Activated CD8-positive, alpha-beta T cell treated with anti-CD3 and anti-CD28 coated beads, Interleukin-2, amount 10 ng/mL, durations not matched to agents 7 days and 5 days (primary cell): ENCODE results near the gene STK32A. TPM values are rescaled to one million over a fixed set of nuclear protein-coding genes. Genes with fewer than 3 reads are reported as not detected.

Experiments
- ATAC-seq: fragments of 150-1000 bp; cut with Tn5 transposase; one replicate; pipeline ENCODE4 v1.10.0; 2021; ENCODE audit warnings: moderate library complexity
- CTCF ChIA-PET: fragments of 350-600 bp; sonication (Branson Sonifier 250); formaldehyde crosslinking; loops from one replicate; lab custom pipeline; 2021; ENCODE audit warnings: antibody characterized with exemption; lab: Charles Lee
- POLR2A ChIA-PET: fragments of 350-600 bp; sonication (Branson Sonifier 250); formaldehyde crosslinking; loops from one replicate; lab custom pipeline; 2021; ENCODE audit warnings: antibody characterized with exemption; lab: Charles Lee
- DNase-seq: peaks from one replicate; pipeline ENCODE4 v3.0.0-alpha.2; 2020
- H3K27ac Mint-ChIP-seq: one replicate; pipeline ENCODE4 v1.8.0; 2021; ENCODE audit warnings: mild to moderate bottlenecking, mixed read lengths
- H3K27me3 Mint-ChIP-seq: one replicate; pipeline ENCODE4 v1.8.0; 2021; ENCODE audit warnings: low read depth, mixed read lengths
- H3K36me3 Mint-ChIP-seq: one replicate; pipeline ENCODE4 v1.8.0; 2021; ENCODE audit warnings: low read depth, mixed read lengths
- H3K4me1 Mint-ChIP-seq: one replicate; pipeline ENCODE4 v1.8.0; 2021; ENCODE audit warnings: low read depth, mixed read lengths
- H3K4me3 Mint-ChIP-seq: one replicate; pipeline ENCODE4 v1.8.0; 2021; ENCODE audit warnings: mild to moderate bottlenecking, mixed read lengths
- H3K9me3 Mint-ChIP-seq: one replicate; pipeline ENCODE4 v1.8.0; 2022; ENCODE audit warnings: mixed read lengths; ENCODE audit not compliant: insufficient read depth
- total RNA-seq, 2 experiments: library from RNA; stranded (reverse); gene quantifications; one replicate each; pipeline ENCODE4 v1.2.3, GENCODE V29; 2021

Gene STK32A
- total RNA-seq, 2 experiments from 2014 or later, result not detected

GRCh38 chr5:147382776-147383175 lies 147.9 kb downstream of the STK32A start:
- CTCF ChIA-PET, result no interaction called here
- Mint-ChIP-seq H3K9me3 (no peaks in the 10 kb centered on the region), H3K36me3 (no peaks in the 10 kb centered on the region), H3K27ac (no peak overlapping the region), H3K4me3 (no peak overlapping the region), H3K27me3 (no peaks in the 10 kb centered on the region), H3K4me1 (no peaks in the 10 kb centered on the region)
- POLR2A ChIA-PET, result no interaction called here
- no peak for DNase-seq
- no peak for ATAC-seq

GRCh38 chr5:147384346-147385193 lies 149.7 kb downstream of the STK32A start:
- no peak for DNase-seq
- H3K27ac Mint-ChIP-seq, result no peak overlapping the region
- no peaks in the 10 kb centered on the region for H3K9me3 Mint-ChIP-seq
- no peaks in the 10 kb centered on the region for H3K36me3 Mint-ChIP-seq
- H3K27me3 Mint-ChIP-seq, result no peaks in the 10 kb centered on the region
- CTCF ChIA-PET, result no interaction called here
- no peaks in the 10 kb centered on the region for H3K4me1 Mint-ChIP-seq
- POLR2A ChIA-PET, result no interaction called here
- no peak overlapping the region for H3K4me3 Mint-ChIP-seq
- ATAC-seq, result no peak

GRCh38 chr5:147387109-147387508 lies 152.3 kb downstream of the STK32A start:
- Mint-ChIP-seq H3K36me3 (no peaks in the 10 kb centered on the region), H3K4me1 (no peaks in the 10 kb centered on the region), H3K4me3 (no peak overlapping the region), H3K9me3 (no peaks in the 10 kb centered on the region), H3K27ac (no peak overlapping the region), H3K27me3 (no peaks in the 10 kb centered on the region)
- ChIA-PET CTCF (no interaction called here), POLR2A (no interaction called here)
- ATAC-seq, result no peak
- no peak for DNase-seq

GRCh38 chr5:147388184-147389108 lies 153.6 kb downstream of the STK32A start:
- POLR2A ChIA-PET, result no interaction called here
- Mint-ChIP-seq H3K4me1 (no peaks in the 10 kb centered on the region), H3K36me3 (no peaks in the 10 kb centered on the region), H3K27me3 (no peaks in the 10 kb centered on the region), H3K27ac (no peak overlapping the region), H3K9me3 (no peaks in the 10 kb centered on the region), H3K4me3 (no peak overlapping the region)
- ATAC-seq, result no peak
- DNase-seq, result no peak
- CTCF ChIA-PET, result no interaction called here

- POLR2A ChIA-PET, result no interaction called here
- ATAC-seq (no peak), DNase-seq (no peak)
- no peaks in the 10 kb centered on the region for H3K4me1 Mint-ChIP-seq
- H3K27me3 Mint-ChIP-seq, result no peaks in the 10 kb centered on the region
- no peak overlapping the region for H3K4me3 Mint-ChIP-seq
- H3K27ac Mint-ChIP-seq, result no peak overlapping the region
- CTCF ChIA-PET, result no interaction called here
- no peaks in the 10 kb centered on the region for H3K9me3 Mint-ChIP-seq
- no peaks in the 10 kb centered on the region for H3K36me3 Mint-ChIP-seq
Measured at GRCh38 chr5:147390654-147391225, 155.9 kb downstream of the STK32A start.

- CTCF ChIA-PET, result no interaction called here
- no peak overlapping the region for H3K4me3 Mint-ChIP-seq
- no peaks in the 10 kb centered on the region for H3K27me3 Mint-ChIP-seq
Measured at GRCh38 chr5:147391781-147392180, 157.0 kb downstream of the STK32A start.

GRCh38 chr5:147393874-147394672 lies 159.2 kb downstream of the STK32A start:
- Mint-ChIP-seq H3K27me3 (no peaks in the 10 kb centered on the region), H3K27ac (no peak overlapping the region), H3K4me1 (no peaks in the 10 kb centered on the region), H3K9me3 (no peaks in the 10 kb centered on the region), H3K4me3 (no peak overlapping the region), H3K36me3 (no peaks in the 10 kb centered on the region)
- ATAC-seq, result no peak
- POLR2A ChIA-PET, result no interaction called here
- DNase-seq, result no peak
- CTCF ChIA-PET, result no interaction called here

More at GRCh38 chr5:147391781-147392180, 157.0 kb downstream of the STK32A start:
- no peaks in the 10 kb centered on the region for H3K36me3 Mint-ChIP-seq
- H3K9me3 Mint-ChIP-seq, result no peaks in the 10 kb centered on the region
- H3K27ac Mint-ChIP-seq, result no peak overlapping the region
- ATAC-seq, result no peak
- DNase-seq, result no peak
- no peaks in the 10 kb centered on the region for H3K4me1 Mint-ChIP-seq
- POLR2A ChIA-PET, result no interaction called here

GRCh38 chr5:147396070-147396823 lies 161.4 kb downstream of the STK32A start:
- no peaks in the 10 kb centered on the region for H3K4me1 Mint-ChIP-seq
- DNase-seq (no peak), ATAC-seq (no peak)
- no peaks in the 10 kb centered on the region for H3K36me3 Mint-ChIP-seq
- H3K27me3 Mint-ChIP-seq, result no peaks in the 10 kb centered on the region
- H3K9me3 Mint-ChIP-seq, result no peaks in the 10 kb centered on the region
- ChIA-PET POLR2A (interaction anchor here (1.0 kb wide), 1 partner anchor 11 kb away, joined by 3 read pairs; no protein-coding TSS in a partner anchor), CTCF (no interaction called here)
- no peak overlapping the region for H3K4me3 Mint-ChIP-seq
- H3K27ac Mint-ChIP-seq, result no peak overlapping the region

- Mint-ChIP-seq H3K27me3 (no peaks in the 10 kb centered on the region), H3K9me3 (no peaks in the 10 kb centered on the region), H3K27ac (no peak overlapping the region), H3K36me3 (no peaks in the 10 kb centered on the region), H3K4me3 (no peak overlapping the region), H3K4me1 (no peaks in the 10 kb centered on the region)
- no peak for DNase-seq
- CTCF ChIA-PET, result no interaction called here
- ATAC-seq, result no peak
- POLR2A ChIA-PET, result interaction anchor here (1.0 kb wide), 1 partner anchor 9 kb away, joined by 3 read pairs; no protein-coding TSS in a partner anchor
Measured at GRCh38 chr5:147397616-147398015, 162.8 kb downstream of the STK32A start.

- no peak for ATAC-seq
- Mint-ChIP-seq H3K36me3 (no peaks in the 10 kb centered on the region), H3K4me1 (no peaks in the 10 kb centered on the region), H3K9me3 (no peaks in the 10 kb centered on the region), H3K4me3 (no peak overlapping the region), H3K27me3 (no peaks in the 10 kb centered on the region), H3K27ac (no peak overlapping the region)
- DNase-seq, result no peak
- POLR2A ChIA-PET, result no interaction called here
- CTCF ChIA-PET, result interaction anchor here (0.7 kb wide), 1 partner anchor 325 kb away, joined by 3 read pairs; no protein-coding TSS in a partner anchor
Measured at GRCh38 chr5:147398860-147399259, 164.0 kb downstream of the STK32A start.
